Measurements from ENCODE around the gene KCTD6.
"Not testable (repeated sequence)": the region's sequence is repeated elsewhere in the genome, so short reads cannot be mapped to it uniquely, and the experiment has no call there.

KCTD6 gene

GRCh38 chr3:58507356-58508078, 15.6 kb downstream of the KCTD6 start:
- Mint-ChIP-seq H3K4me1 (no peaks in the 10 kb centered on the region), H3K27ac (no peak overlapping the region), H3K9me3 (no peaks in the 10 kb centered on the region), H3K27me3 (no peaks in the 10 kb centered on the region), H3K4me3 (no peak overlapping the region)
- no peak for ATAC-seq
- DNase-seq = no peak

GRCh38 chr3:58508437-58508836, 16.5 kb downstream of the KCTD6 start:
- no peak for ATAC-seq
- DNase-seq = no peak
- Mint-ChIP-seq H3K27me3 (no peaks in the 10 kb centered on the region), H3K9me3 (no peaks in the 10 kb centered on the region), H3K4me1 (no peaks in the 10 kb centered on the region), H3K27ac (no peak overlapping the region), H3K4me3 (no peak overlapping the region)

- DNase-seq (no peak), ATAC-seq (no peak)
- H3K9me3 Mint-ChIP-seq = no peaks in the 10 kb centered on the region
- no peaks in the 10 kb centered on the region for H3K27me3 Mint-ChIP-seq
- no peak overlapping the region for H3K4me3 Mint-ChIP-seq
- no peaks in the 10 kb centered on the region for H3K4me1 Mint-ChIP-seq
- no peak overlapping the region for H3K27ac Mint-ChIP-seq
Measured at GRCh38 chr3:58514405-58514804, 22.5 kb downstream of the KCTD6 start.

GRCh38 chr3:58518291-58518789, 26.4 kb downstream of the KCTD6 start:
- Mint-ChIP-seq H3K27me3 (no peaks in the 10 kb centered on the region), H3K4me1 (no peaks in the 10 kb centered on the region), H3K9me3 (no peaks in the 10 kb centered on the region), H3K4me3 (no peak overlapping the region), H3K27ac (peak overlapping the region in 1 of 2 donors; percentile 31)
- DNase-seq (no peak), ATAC-seq (no peak)

- Mint-ChIP-seq H3K27ac (no peak overlapping the region), H3K4me1 (no peaks in the 10 kb centered on the region), H3K27me3 (no peaks in the 10 kb centered on the region), H3K9me3 (no peaks in the 10 kb centered on the region), H3K4me3 (no peak overlapping the region)
- DNase-seq = no peak
- no peak for ATAC-seq
Measured at GRCh38 chr3:58519668-58520402, 27.9 kb downstream of the KCTD6 start.

GRCh38 chr3:58520403-58521335, 28.8 kb downstream of the KCTD6 start:
- DNase-seq = no peak

GRCh38 chr3:58521336-58521670, 29.4 kb downstream of the KCTD6 start:
- no peak for ATAC-seq
- H3K4me1 Mint-ChIP-seq = no peaks in the 10 kb centered on the region
- no peak overlapping the region for H3K4me3 Mint-ChIP-seq
- H3K9me3 Mint-ChIP-seq = no peaks in the 10 kb centered on the region
- H3K27me3 Mint-ChIP-seq = no peaks in the 10 kb centered on the region
- DNase-seq = no peak
- peak overlapping the region in 1 of 2 donors; percentile 34 for H3K27ac Mint-ChIP-seq

More at GRCh38 chr3:58520403-58521335, 28.8 kb downstream of the KCTD6 start:
- H3K9me3 Mint-ChIP-seq = no peaks in the 10 kb centered on the region
- H3K4me3 Mint-ChIP-seq = no peak overlapping the region
- no peak overlapping the region for H3K27ac Mint-ChIP-seq
- H3K4me1 Mint-ChIP-seq = no peaks in the 10 kb centered on the region
- ATAC-seq = peak; percentile 31
- no peaks in the 10 kb centered on the region for H3K27me3 Mint-ChIP-seq

- H3K4me1 Mint-ChIP-seq = no peaks in the 10 kb centered on the region
- DNase-seq (no peak), ATAC-seq (no peak)
- no peak overlapping the region for H3K4me3 Mint-ChIP-seq
- H3K27me3 Mint-ChIP-seq = no peaks in the 10 kb centered on the region
- no peak overlapping the region for H3K27ac Mint-ChIP-seq
- no peaks in the 10 kb centered on the region for H3K9me3 Mint-ChIP-seq
Measured at GRCh38 chr3:58521917-58522631, 30.2 kb downstream of the KCTD6 start.

- Mint-ChIP-seq H3K9me3 (no peaks in the 10 kb centered on the region), H3K27ac (no peak overlapping the region), H3K27me3 (no peaks in the 10 kb centered on the region), H3K4me1 (no peaks in the 10 kb centered on the region), H3K4me3 (no peak overlapping the region)
- ATAC-seq = no peak
- no peak for DNase-seq
Measured at GRCh38 chr3:58522759-58523425, 31.0 kb downstream of the KCTD6 start.

- peak overlapping the region in 1 of 2 donors; percentile 17 for H3K27ac Mint-ChIP-seq
- H3K4me3 Mint-ChIP-seq = no peak overlapping the region
- no peaks in the 10 kb centered on the region for H3K4me1 Mint-ChIP-seq
- no peaks in the 10 kb centered on the region for H3K9me3 Mint-ChIP-seq
- no peak for DNase-seq
- no peak for ATAC-seq
- no peaks in the 10 kb centered on the region for H3K27me3 Mint-ChIP-seq
Measured at GRCh38 chr3:58524326-58524888, 32.5 kb downstream of the KCTD6 start.

- no peak for ATAC-seq
- H3K4me3 Mint-ChIP-seq = no peak overlapping the region
- no peak overlapping the region for H3K27ac Mint-ChIP-seq
Measured at GRCh38 chr3:58526515-58526957, 34.6 kb downstream of the KCTD6 start.

GRCh38 chr3:58527440-58527839, 35.5 kb downstream of the KCTD6 start:
- not testable (repeated sequence) for H3K4me1 Mint-ChIP-seq, H3K27ac Mint-ChIP-seq, H3K27me3 Mint-ChIP-seq, H3K4me3 Mint-ChIP-seq, ATAC-seq, DNase-seq, H3K9me3 Mint-ChIP-seq

More at GRCh38 chr3:58526515-58526957, 34.6 kb downstream of the KCTD6 start:
- Mint-ChIP-seq H3K27me3 (no peaks in the 10 kb centered on the region), H3K4me1 (no peaks in the 10 kb centered on the region), H3K9me3 (no peaks in the 10 kb centered on the region)
- DNase-seq = no peak

GRCh38 chr3:58528629-58529028, 36.7 kb downstream of the KCTD6 start:
- H3K9me3 Mint-ChIP-seq = no peaks in the 10 kb centered on the region
- H3K4me3 Mint-ChIP-seq = no peak overlapping the region
- H3K27me3 Mint-ChIP-seq = no peaks in the 10 kb centered on the region
- peaks cover 16% of the 10 kb centered on the region for H3K4me1 Mint-ChIP-seq
- ATAC-seq = no peak
- DNase-seq = no peak
- no peak overlapping the region for H3K27ac Mint-ChIP-seq

All from stimulated activated naive CD8-positive, alpha-beta T cell treated with anti-CD3 and anti-CD28 coated beads, Interleukin-15, amount 100 ng/mL, for 72 hours (primary cell).